ENCODE data around the gene SYS1. TPM values are rescaled to one million over a fixed set of nuclear protein-coding genes. Genes with fewer than 3 reads are reported as not detected.

SYS1 gene
- total RNA-seq, 1 donor from 2014 or later = 25.2 TPM

GRCh38 chr20:45413479-45413878 is 50.5 kb downstream of the SYS1 start:
- Histone ChIP-seq H3K4me3 (ENCODE audit: insufficient read depth, low read depth, low read length) (no peak overlapping the region), H3K4me2 (ENCODE audit: low read length) (no peak overlapping the region), H2AFZ (ENCODE audit: low read depth, low read length) (no peak overlapping the region), H3K4me1 (ENCODE audit: insufficient read depth, low read length) (peaks cover 13% of the 10 kb centered on the region), H3K9ac (ENCODE audit: low read length) (no peak overlapping the region), H3K9me3 (ENCODE audit: insufficient read depth, low read depth, low read length) (no peaks in the 10 kb centered on the region), H3K79me2 (ENCODE audit: insufficient read depth, low read length) (peaks cover 25% of the 10 kb centered on the region), H3K27ac (ENCODE audit: low read depth, low read length) (no peak overlapping the region), H4K20me1 (ENCODE audit: insufficient read depth, low read length) (peaks cover 4% of the 10 kb centered on the region), H3K27me3 (ENCODE audit: insufficient read depth, low read length) (no peaks in the 10 kb centered on the region), H3K36me3 (ENCODE audit: insufficient read depth, low read length) (no peaks in the 10 kb centered on the region)
- DNase-seq (ENCODE audit: low read depth) (no peak), FAIRE-seq (no peak)
- TF ChIP-seq EZH2 (IDR thresholded peaks at IDR 0.05; ENCODE audit: insufficient read depth, low read length) (no peak), CTCF (IDR thresholded peaks at IDR 0.05; ENCODE audit: insufficient read depth, low read depth, low read length) (no peak)
- no peaks in the 10 kb centered on the region for H3K27me3 Mint-ChIP-seq (ENCODE audit: low read depth, unreplicated experiment)
- no peak overlapping the region for H3K4me3 Mint-ChIP-seq (ENCODE audit: unreplicated experiment)
- H3K4me1 Mint-ChIP-seq (ENCODE audit: low read depth, unreplicated experiment) = no peaks in the 10 kb centered on the region
- no peak overlapping the region for H3K27ac Mint-ChIP-seq (ENCODE audit: unreplicated experiment)
- H3K36me3 Mint-ChIP-seq (ENCODE audit: low read depth, unreplicated experiment) = peaks cover 6% of the 10 kb centered on the region
- H3K9me3 Mint-ChIP-seq (ENCODE audit: unreplicated experiment) = no peaks in the 10 kb centered on the region

DNA sequence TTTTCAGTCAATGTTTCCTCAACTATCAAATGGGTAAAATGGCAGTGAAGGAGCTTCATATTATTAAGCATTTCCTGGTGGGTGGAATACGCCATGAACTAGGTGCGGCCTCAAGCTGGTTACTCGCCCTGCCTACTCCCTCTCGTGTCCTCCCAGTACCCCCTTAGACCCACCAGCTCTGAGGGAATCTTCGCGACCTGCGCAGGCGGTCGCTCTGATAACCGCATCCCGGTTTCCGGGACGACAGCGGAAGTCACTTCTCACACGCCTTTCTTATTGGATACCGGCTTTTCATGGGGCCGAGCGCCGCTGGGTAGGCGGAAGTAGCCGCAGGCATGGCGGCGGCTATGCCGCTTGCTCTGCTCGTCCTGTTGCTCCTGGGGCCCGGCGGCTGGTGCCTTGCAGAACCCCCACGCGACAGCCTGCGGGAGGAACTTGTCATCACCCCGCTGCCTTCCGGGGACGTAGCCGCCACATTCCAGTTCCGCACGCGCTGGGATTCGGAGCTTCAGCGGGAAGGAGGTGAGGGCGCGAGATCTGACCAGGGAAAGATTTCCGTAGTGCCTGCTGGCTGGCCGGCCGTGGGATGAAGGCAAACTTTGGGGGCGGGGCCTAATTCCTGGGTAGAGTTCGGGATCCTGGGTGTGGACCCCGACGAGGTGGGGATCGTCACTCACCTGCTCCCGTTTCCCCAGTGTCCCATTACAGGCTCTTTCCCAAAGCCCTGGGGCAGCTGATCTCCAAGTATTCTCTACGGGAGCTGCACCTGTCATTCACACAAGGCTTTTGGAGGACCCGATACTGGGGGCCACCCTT is 53.1 kb downstream of the SYS1 start, which contains the start of gene PIGT:
PIGT (plus strand) TSS at position 320 of the 816 bp plus-strand sequence; CDS start at position 336, 16 bp downstream.
- FAIRE-seq = no peak
- H3K27ac ChIP-seq (ENCODE audit: low read depth, low read length) = peak within 1 kb of the TSS; percentile 79
- DNase-seq (ENCODE audit: low read depth) = peak; percentile 69

More for the DNA sequence above, 53.1 kb downstream of the SYS1 start, which contains the start of gene PIGT:
- no peaks in the 10 kb centered on the region for H3K9me3 Mint-ChIP-seq (ENCODE audit: unreplicated experiment)
- H3K4me3 ChIP-seq (ENCODE audit: insufficient read depth, low read depth, low read length) = peak within 1 kb of the TSS; percentile 79
- H3K79me2 ChIP-seq (ENCODE audit: insufficient read depth, low read length) = peaks cover 29% of the 10 kb centered on the region
- H3K9me3 ChIP-seq (ENCODE audit: insufficient read depth, low read depth, low read length) = no peaks in the 10 kb centered on the region
- no peaks in the 10 kb centered on the region for H3K4me1 Mint-ChIP-seq (ENCODE audit: low read depth, unreplicated experiment)
- H3K27ac Mint-ChIP-seq (ENCODE audit: unreplicated experiment) = peak within 1 kb of the TSS; percentile 91
- H3K9ac ChIP-seq (ENCODE audit: low read length) = peak within 1 kb of the TSS; percentile 92
- peaks cover 12% of the 10 kb centered on the region for H4K20me1 ChIP-seq (ENCODE audit: insufficient read depth, low read length)
- peaks cover 27% of the 10 kb centered on the region for H3K4me1 ChIP-seq (ENCODE audit: insufficient read depth, low read length)
- H3K36me3 ChIP-seq (ENCODE audit: insufficient read depth, low read length) = peaks cover 10% of the 10 kb centered on the region
- H3K27me3 ChIP-seq (ENCODE audit: insufficient read depth, low read length) = no peaks in the 10 kb centered on the region
- peak within 1 kb of the TSS; percentile 94 for H3K4me3 Mint-ChIP-seq (ENCODE audit: unreplicated experiment)
- TF ChIP-seq EZH2 (IDR thresholded peaks at IDR 0.05; ENCODE audit: insufficient read depth, low read length) (no peak), CTCF (IDR thresholded peaks at IDR 0.05; ENCODE audit: insufficient read depth, low read depth, low read length) (no peak)
- H3K36me3 Mint-ChIP-seq (ENCODE audit: low read depth, unreplicated experiment) = peaks cover 1% of the 10 kb centered on the region
- peak within 1 kb of the TSS; percentile 91 for H3K4me2 ChIP-seq (ENCODE audit: low read length)
- H3K27me3 Mint-ChIP-seq (ENCODE audit: low read depth, unreplicated experiment) = no peaks in the 10 kb centered on the region
- peak within 1 kb of the TSS; percentile 95 for H2AFZ ChIP-seq (ENCODE audit: low read depth, low read length)
